Epithelial cell of esophagus (primary cell): ENCODE measurements around the gene ASIC4.

Source experiments
- DNase-seq: peaks from one replicate; pipeline ENCODE4 v3.0.0; 2010; ENCODE audit warnings: low read depth
- H3K4me3 ChIP-seq: 2 replicates; pipeline ENCODE4 v1.5.1; 2011; ENCODE audit warnings: mild to moderate bottlenecking, low read length, control low read depth
- CTCF ChIP-seq: IDR thresholded peaks from 2 replicates; pipeline ENCODE4 v1.5.1; 2011; ENCODE audit warnings: low read depth, mild to moderate bottlenecking, low read length, control low read depth, inconsistent platforms; ENCODE audit not compliant: insufficient read depth; ENCODE audit errors: missing control alignments

The ASIC4 gene

GRCh38 chr2:219488149-219488843 is 26.0 kb upstream of the ASIC4 start:
- no peak for TF ChIP-seq CTCF
- H3K4me3 ChIP-seq: no peak overlapping the region
- no peak for DNase-seq

GRCh38 chr2:219488844-219489194 is 25.5 kb upstream of the ASIC4 start:
- no peak for DNase-seq
- H3K4me3 ChIP-seq: no peak overlapping the region
- TF ChIP-seq CTCF: no peak

GRCh38 chr2:219489315-219489714 is 25.0 kb upstream of the ASIC4 start:
- no peak for DNase-seq
- no peak for TF ChIP-seq CTCF

GRCh38 chr2:219490186-219490585 is 24.1 kb upstream of the ASIC4 start:
- no peak overlapping the region for H3K4me3 ChIP-seq
- TF ChIP-seq CTCF: no peak
- DNase-seq: no peak

More at GRCh38 chr2:219489315-219489714, 25.0 kb upstream of the ASIC4 start:
- no peak overlapping the region for H3K4me3 ChIP-seq

- no peak for DNase-seq
- no peak for TF ChIP-seq CTCF
- H3K4me3 ChIP-seq: no peak overlapping the region
Measured at GRCh38 chr2:219490600-219491130, 23.6 kb upstream of the ASIC4 start.

GRCh38 chr2:219491278-219491963 is 22.9 kb upstream of the ASIC4 start:
- no peak for TF ChIP-seq CTCF
- no peak for DNase-seq
- no peak overlapping the region for H3K4me3 ChIP-seq
